Endothelial cell of umbilical vein (primary cell): Measurements from ENCODE around the gene ZNF174. TPM values are rescaled to one million over a fixed set of nuclear protein-coding genes. Genes with fewer than 3 reads are reported as not detected.

Experiments
- BruUV-seq: library from RNA; stranded (reverse); fragments of 400-500 nt; replicated peaks from 2 replicates; lab custom pipeline; 2021; lab: Mats Ljungman, UMichigan
- CTCF ChIA-PET: fragments of 300-600, 350-600 bp; sonication (Branson Sonifier 250); formaldehyde crosslinking; loops from one replicate; lab custom pipeline; 2021; ENCODE audit warnings: antibody characterized with exemption, inconsistent platforms; lab: Charles Lee
- POLR2A ChIA-PET: fragments of 300-600, 350-600 bp; sonication (Branson Sonifier 250); formaldehyde crosslinking; loops from one replicate; lab custom pipeline; 2021; ENCODE audit warnings: antibody characterized with exemption, inconsistent platforms; lab: Charles Lee
- DNase-seq: peaks from one replicate; pipeline ENCODE4 v3.0.0-alpha.2; 2011; ENCODE audit warnings: low read depth, low spot score
- FAIRE-seq: peaks from 2 replicates; lab custom pipeline; 2011; peaks lifted over from hg19 to GRCh38; lab: Jason Lieb, UNC
- H2AFZ ChIP-seq: 2 replicates; pipeline ENCODE4 v1.6.0; 2012; ENCODE audit warnings: low read depth, low read length, control low read depth, inconsistent platforms
- H3K27ac ChIP-seq: 2 replicates; pipeline ENCODE4 v1.5.1; 2011; ENCODE audit warnings: low read depth, mild to moderate bottlenecking, control low read depth, low read length, moderate library complexity; ENCODE audit not compliant: insufficient read depth
- H3K27me3 ChIP-seq, 2 experiments: 2 replicates each; pipeline versions ENCODE4 v1.6.0 to v1.6.1; 2011; ENCODE audit warnings: low read length in 2 of 2, mixed read lengths in 1 of 2; ENCODE audit not compliant: control insufficient read depth in 2 of 2, insufficient read depth in 2 of 2
- H3K36me3 ChIP-seq, 2 experiments: 2 replicates in 1 of 2; 3 replicates in 1 of 2; pipeline ENCODE4 v1.5.1; 2011; ENCODE audit warnings: low read length in 2 of 2, mild to moderate bottlenecking in 1 of 2, moderate library complexity in 1 of 2; ENCODE audit not compliant: control insufficient read depth in 2 of 2, insufficient read depth in 2 of 2; ENCODE audit errors: extremely low read depth in 1 of 2
- H3K4me1 ChIP-seq: 3 replicates; pipeline ENCODE4 v1.5.1; 2011; ENCODE audit warnings: mild to moderate bottlenecking, low read length; ENCODE audit not compliant: control insufficient read depth, insufficient read depth; ENCODE audit errors: extremely low read depth
- H3K4me2 ChIP-seq: 2 replicates; pipeline ENCODE4 v1.6.1; 2011; ENCODE audit warnings: low read length, control low read depth, mixed read lengths; ENCODE audit not compliant: insufficient read depth
- H3K4me3 ChIP-seq, 3 experiments: fragments of 200-600 bp in 1 of 3; sonication (generic), shearing (Covaris generic) in 1 of 3; replicated peaks in 1 of 3; 2 replicates each; pipeline ENCODE4 v1.5.1; 2011 to 2016; ENCODE audit warnings: control low read depth in 3 of 3, low read length in 3 of 3, mild to moderate bottlenecking in 2 of 3, inconsistent platforms in 1 of 3, low read depth in 1 of 3, moderate library complexity in 1 of 3; ENCODE audit not compliant: insufficient read depth in 1 of 3
- H3K79me2 ChIP-seq: 2 replicates; pipeline ENCODE4 v1.6.0; 2012; ENCODE audit warnings: low read length, inconsistent platforms; ENCODE audit not compliant: control insufficient read depth, insufficient read depth
- H3K9ac ChIP-seq: replicated peaks from 2 replicates; pipeline ENCODE3; 2011; ENCODE audit warnings: low read length, control low read depth; ENCODE audit not compliant: insufficient read depth; ENCODE audit errors: extremely low read depth
- H3K9me1 ChIP-seq: replicated peaks from 3 replicates; pipeline ENCODE4 v1.6.0; 2011; ENCODE audit warnings: mild to moderate bottlenecking, low read length; ENCODE audit not compliant: control insufficient read depth, insufficient read depth; ENCODE audit errors: extremely low read depth
- H3K9me3 ChIP-seq: replicated peaks from 2 replicates; pipeline ENCODE4 v1.5.1; 2012; ENCODE audit warnings: low read length, inconsistent platforms; ENCODE audit not compliant: control insufficient read depth, insufficient read depth
- H4K20me1 ChIP-seq: replicated peaks from 2 replicates; pipeline ENCODE3; 2011; ENCODE audit warnings: mild to moderate bottlenecking, low read length; ENCODE audit not compliant: control insufficient read depth, insufficient read depth; ENCODE audit errors: extremely low read depth
- CTCF ChIP-seq, 2 donors: IDR thresholded peaks; 1 replicate in 1 of 2; 2 replicates in 1 of 2; pipeline ENCODE4 v1.5.1; 2011; ENCODE audit warnings: low read length in 2 of 2, mild to moderate bottlenecking in 2 of 2, moderate library complexity in 2 of 2, control low read depth in 1 of 2, inconsistent platforms in 1 of 2, low read depth in 1 of 2; ENCODE audit not compliant: insufficient read depth in 1 of 2; ENCODE audit errors: extremely low read depth in 1 of 2
- EZH2 ChIP-seq: IDR thresholded peaks from 2 replicates; pipeline ENCODE4 v1.6.1; 2012; ENCODE audit warnings: borderline replicate concordance, low read depth, mild to moderate bottlenecking, moderate library complexity, low read length, inconsistent platforms; ENCODE audit not compliant: severe bottlenecking
- FOS ChIP-seq: IDR thresholded peaks from 2 replicates; pipeline ENCODE4 v1.6.1; 2011; ENCODE audit warnings: mild to moderate bottlenecking, low read length, moderate library complexity, borderline replicate concordance; ENCODE audit not compliant: insufficient read depth
- GATA2 ChIP-seq: IDR thresholded peaks from 2 replicates; pipeline ENCODE4 v1.7.0; 2011; ENCODE audit warnings: low read depth, mild to moderate bottlenecking, moderate library complexity, mixed read lengths, low read length; ENCODE audit not compliant: insufficient read length, insufficient read depth
- JUN ChIP-seq: IDR thresholded peaks from 2 replicates; pipeline ENCODE4 v1.6.1; 2011; ENCODE audit warnings: borderline replicate concordance, low read depth; ENCODE audit not compliant: insufficient read length, insufficient read depth
- MAX ChIP-seq: IDR thresholded peaks from 2 replicates; pipeline ENCODE4 v1.6.1; 2011; ENCODE audit not compliant: insufficient read depth, insufficient read length
- MYC ChIP-seq: IDR thresholded peaks from one replicate; pipeline ENCODE4 v1.6.1; 2011; ENCODE audit warnings: mild to moderate bottlenecking, low read depth, low read length
- POLR2A ChIP-seq: IDR thresholded peaks from 2 replicates; pipeline ENCODE4 v1.6.1; 2012; ENCODE audit warnings: low read depth, mild to moderate bottlenecking, control low read depth, low read length
- POLR2AphosphoS5 ChIP-seq: IDR thresholded peaks from 2 replicates; pipeline ENCODE4 v1.6.1; 2012; ENCODE audit warnings: low read depth, mild to moderate bottlenecking, control low read depth, low read length, moderate library complexity; ENCODE audit not compliant: insufficient read depth
- dilution Hi-C: fragments of 300-500 bp; cut with MboI; formaldehyde crosslinking; loops from one replicate; pipeline ENCODE4 v1.15.0; 2019; ENCODE audit warnings: low sequenced_read_pairs; ENCODE audit not compliant: extremely low pct_ligation_motif_present
- intact Hi-C: fragments of 100-400 bp; cut with micrococcal nuclease; formaldehyde crosslinking; loops from one replicate; pipeline ENCODE4 v1.10.0; 2022
- polyA plus RNA-seq, 4 experiments: library from polyadenylated mRNA; depleted of rRNA in 3 of 4; stranded (reverse) in 3 of 4; unstranded in 1 of 4; fragments of >200 nt; gene quantifications; 2 replicates each; pipeline versions ENCODE4 v1.2.1 to v1.2.3, GENCODE V29; 2011 to 2012; ENCODE audit warnings: missing spikeins in 1 of 4
- total RNA-seq: library from RNA; stranded (reverse); gene quantifications from 2 replicates; pipeline ENCODE4 v1.2.3, GENCODE V29; 2021

Gene ZNF174
- total and polyA plus RNA-seq, 2 donors (not counting 3 experiments of a cell fraction or from before 2014, with no cell fraction given), result 7.1 to 9.1 TPM

- Histone ChIP-seq H3K27me3 (no peaks in the 10 kb centered on the region), H3K9ac (peak overlapping the region; percentile 85), H3K4me2 (peak overlapping the region; percentile 71), H3K4me3 (peak overlapping the region; percentile 44 to 62 (median 47)), H2AFZ (peak overlapping the region; percentile 75), H3K9me3 (no peaks in the 10 kb centered on the region), H3K4me1 (peaks cover 27% of the 10 kb centered on the region), H3K27ac (peak overlapping the region; percentile 77), H4K20me1 (peaks cover 5% of the 10 kb centered on the region), H3K79me2 (peaks cover 45% of the 10 kb centered on the region), H3K9me1 (no peaks in the 10 kb centered on the region), H3K36me3 (no peaks in the 10 kb centered on the region)
- TSS peak; percentile 85 for BruUV-seq
- ChIA-PET POLR2A (interaction anchor here (1.2 kb wide), 1 partner anchor 14 kb away, joined by 6 read pairs; no protein-coding TSS in a partner anchor), CTCF (interaction anchor here (0.6 to 1.3 kb wide), 9 partner anchors 14 to 269 kb away, joined by 3 to 16 read pairs (median 4); partner anchors contain the start of genes CLUAP1, NAA60 and ZNF597)
- intact Hi-C loops (loop anchor here (1.0 to 5.0 kb wide), 5 partner anchors 43 to 275 kb away; partner anchors contain the start of genes ZNF174, ZNF263 and ZSCAN32), dilution Hi-C loops (no loop called here)
- no peak for TF ChIP-seq MYC
- peak; percentile 77 for TF ChIP-seq POLR2A
- TF ChIP-seq POLR2AphosphoS5, result peak; percentile 86
- no peak for TF ChIP-seq JUN
- TF ChIP-seq MAX, result peak; percentile 57
- TF ChIP-seq GATA2, result no peak
- TF ChIP-seq FOS, result no peak
- peak; percentile 38 to 64 for TF ChIP-seq CTCF (IDR thresholded peaks at IDR 0.05; ENCODE audit: extremely low read depth in 1 of 2, insufficient read depth in 1 of 2, low read depth in 1 of 2, low read length in 2 of 2)
- TF ChIP-seq EZH2, result no peak
- FAIRE-seq (peak; percentile 72), DNase-seq (peak; percentile 88)
These were observed 56.6 kb downstream of the ZNF174 start for GRCh38 chr16:3457434-3458252.
